Astrocyte (in vitro differentiated cells and primary cell): ENCODE data around the gene CTBP1.

Source experiments
- CTCF ChIP-seq: IDR thresholded peaks from 2 replicates; pipeline ENCODE4 v1.5.1; 2011; ENCODE audit warnings: low read depth, mild to moderate bottlenecking, inconsistent platforms, low read length, moderate library complexity; ENCODE audit not compliant: insufficient read depth
- EZH2 ChIP-seq: IDR thresholded peaks from 2 replicates; pipeline ENCODE4 v1.6.1; 2012; ENCODE audit warnings: mild to moderate bottlenecking, low read length, inconsistent platforms; ENCODE audit not compliant: insufficient read depth

GRCh38 chr4:1240721-1241465, 8.0 kb downstream of the CTBP1 start:
- TF ChIP-seq CTCF, result no peak
- TF ChIP-seq EZH2, result no peak
